Erythroblast (primary cell): ENCODE data around the gene EPSTI1.

Experiments
- GATA1 ChIP-seq: IDR thresholded peaks from 2 replicates; pipeline ENCODE4 v1.6.1; 2011; ENCODE audit warnings: low read depth, mild to moderate bottlenecking, control low read depth, low read length, moderate library complexity
- POLR2A ChIP-seq: IDR thresholded peaks from 2 replicates; pipeline ENCODE4 v1.6.1; 2011; ENCODE audit warnings: mild to moderate bottlenecking, low read length

DNA sequence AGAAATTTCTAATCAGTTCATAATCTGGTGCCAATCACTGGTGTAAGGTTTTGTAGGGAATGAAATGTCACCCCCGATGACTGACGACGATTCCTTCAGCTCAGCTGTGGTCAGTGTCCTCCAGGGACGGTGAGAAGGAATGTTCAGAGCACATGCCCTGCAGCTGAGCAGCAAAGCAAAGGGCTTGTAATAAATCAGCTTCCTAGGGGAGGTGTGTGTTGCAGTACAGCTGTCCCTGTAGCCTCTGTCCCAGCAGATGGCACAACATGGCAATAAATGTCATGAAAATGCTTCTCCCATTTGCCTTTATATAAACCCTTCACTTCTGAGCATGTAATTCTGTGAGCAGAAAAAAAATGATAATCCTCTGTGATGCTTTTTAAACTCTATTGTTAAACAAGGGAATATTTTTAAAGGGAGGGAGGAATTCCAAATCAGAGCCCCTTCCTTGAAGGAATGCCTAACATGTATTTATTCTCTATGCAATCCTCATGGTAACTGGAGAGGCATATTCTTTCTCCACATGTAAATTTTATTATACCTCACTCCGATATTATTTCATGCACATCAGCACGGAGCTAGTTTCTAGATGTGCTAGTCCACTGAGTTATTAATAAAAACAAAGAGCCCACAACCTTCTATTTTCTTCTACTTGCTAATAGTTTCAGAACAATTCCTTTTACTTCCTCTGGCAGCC, 108.1 kb downstream of the EPSTI1 start:
- TF ChIP-seq POLR2A, result no peak
- TF ChIP-seq GATA1, result no peak
